Stimulated activated naive CD8-positive, alpha-beta T cell treated with anti-CD3 and anti-CD28 coated beads, Interleukin-15, amount 100 ng/mL, for 72 hours (primary cell): ENCODE data around the gene KLF6.
"Not testable (repeated sequence)": the region's sequence is repeated elsewhere in the genome, so short reads cannot be mapped to it uniquely, and the experiment has no call there.

Experiments used
- ATAC-seq: fragments of 150-1000 bp; cut with Tn5 transposase; 2 replicates; pipeline ENCODE4 v1.10.0; 2021; ENCODE audit warnings: mild to moderate bottlenecking, moderate library complexity
- DNase-seq, 2 donors: peaks; one replicate each; pipeline ENCODE4 v3.0.0; 2021 to 2022
- H3K27ac Mint-ChIP-seq, 2 donors: one replicate each; pipeline ENCODE4 v1.8.0; 2022; ENCODE audit warnings: mild to moderate bottlenecking in 2 of 2, mixed read lengths in 2 of 2, moderate library complexity in 2 of 2
- H3K27me3 Mint-ChIP-seq: one replicate; pipeline ENCODE4 v1.8.0; 2022; ENCODE audit warnings: mixed read lengths
- H3K4me1 Mint-ChIP-seq: one replicate; pipeline ENCODE4 v1.8.0; 2022; ENCODE audit warnings: mild to moderate bottlenecking, mixed read lengths
- H3K4me3 Mint-ChIP-seq, 2 donors: one replicate each; pipeline ENCODE4 v1.8.0; 2022; ENCODE audit warnings: mild to moderate bottlenecking in 2 of 2, mixed read lengths in 2 of 2, moderate library complexity in 1 of 2
- H3K9me3 Mint-ChIP-seq, 2 donors: one replicate each; pipeline ENCODE4 v1.8.0; 2022; ENCODE audit warnings: mixed read lengths in 2 of 2

KLF6 gene

GRCh38 chr10:3748484-3748883 is 36.5 kb downstream of the KLF6 start:
- Mint-ChIP-seq H3K27me3 (peaks cover 13% of the 10 kb centered on the region), H3K4me1 (no peaks in the 10 kb centered on the region), H3K4me3 (no peak overlapping the region), H3K27ac (no peak overlapping the region), H3K9me3 (no peaks in the 10 kb centered on the region)
- DNase-seq (no peak), ATAC-seq (no peak)

- H3K9me3 Mint-ChIP-seq, result no peaks in the 10 kb centered on the region
- no peaks in the 10 kb centered on the region for H3K4me1 Mint-ChIP-seq
- peaks cover 13% of the 10 kb centered on the region for H3K27me3 Mint-ChIP-seq
- DNase-seq (no peak), ATAC-seq (no peak)
- H3K4me3 Mint-ChIP-seq, result no peak overlapping the region
- H3K27ac Mint-ChIP-seq, result no peak overlapping the region
Measured at GRCh38 chr10:3747984-3748383, 37.0 kb downstream of the KLF6 start.

DNA sequence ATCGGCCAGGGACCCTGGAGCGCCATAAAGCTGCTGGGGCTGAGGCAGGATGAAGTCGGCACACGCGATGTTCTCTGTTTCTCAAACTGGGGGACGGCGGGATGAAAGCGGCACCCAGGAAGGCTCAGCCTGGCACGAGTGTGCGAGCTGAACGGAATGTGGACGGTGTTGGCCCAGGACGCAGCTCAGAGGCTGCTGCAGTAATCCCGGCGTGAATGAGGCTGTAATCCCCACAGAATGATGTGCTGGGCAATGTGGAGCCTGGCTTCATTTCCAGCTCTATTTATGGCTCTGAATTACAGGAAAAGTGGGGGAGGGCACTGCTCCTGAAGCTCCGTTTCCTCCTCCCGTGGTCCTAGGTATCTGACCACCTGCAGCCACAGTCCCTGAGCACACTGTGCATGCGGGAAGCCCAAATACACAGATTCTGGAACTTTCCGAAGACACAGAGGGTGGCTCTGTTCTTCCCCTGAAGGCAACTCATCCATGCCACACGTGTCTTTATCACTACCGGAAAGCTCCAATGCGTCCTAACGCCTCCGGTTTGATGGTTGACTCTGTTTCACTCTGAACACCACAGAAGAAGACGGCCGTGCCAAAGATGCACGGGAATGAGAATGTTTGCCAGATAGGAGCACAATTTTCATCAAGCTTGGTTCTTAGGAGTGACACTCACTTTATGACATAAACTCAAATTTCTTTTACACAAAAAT is 37.6 kb downstream of the KLF6 start:
- ATAC-seq (no peak), DNase-seq (no peak)
- Mint-ChIP-seq H3K9me3 (no peaks in the 10 kb centered on the region), H3K27me3 (peaks cover 13% of the 10 kb centered on the region), H3K4me1 (no peaks in the 10 kb centered on the region), H3K4me3 (no peak overlapping the region), H3K27ac (no peak overlapping the region)

DNA sequence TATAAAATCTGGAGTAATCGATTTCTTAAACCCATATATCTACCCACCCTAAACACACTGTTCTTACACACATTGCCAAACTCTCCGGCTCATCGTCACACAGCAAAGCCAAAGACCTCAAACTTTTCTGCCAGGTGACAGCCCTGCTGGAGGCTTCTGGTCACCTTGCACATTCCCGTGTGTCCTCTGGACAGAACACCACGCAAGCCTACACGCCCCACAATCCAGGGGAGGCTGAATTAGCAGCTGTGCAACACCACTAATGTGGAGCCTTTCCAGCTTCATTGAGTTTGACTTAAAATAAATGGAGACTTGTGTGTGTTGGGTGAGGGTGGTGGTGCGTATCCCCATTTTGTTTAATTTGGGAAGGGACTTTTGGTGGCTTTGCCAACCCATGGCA is 38.4 kb downstream of the KLF6 start:
- no peaks in the 10 kb centered on the region for H3K9me3 Mint-ChIP-seq
- DNase-seq (no peak), ATAC-seq (no peak)
- no peak overlapping the region for H3K4me3 Mint-ChIP-seq
- H3K4me1 Mint-ChIP-seq, result peaks cover 8% of the 10 kb centered on the region
- H3K27me3 Mint-ChIP-seq, result peaks cover 13% of the 10 kb centered on the region
- H3K27ac Mint-ChIP-seq, result no peak overlapping the region

DNA sequence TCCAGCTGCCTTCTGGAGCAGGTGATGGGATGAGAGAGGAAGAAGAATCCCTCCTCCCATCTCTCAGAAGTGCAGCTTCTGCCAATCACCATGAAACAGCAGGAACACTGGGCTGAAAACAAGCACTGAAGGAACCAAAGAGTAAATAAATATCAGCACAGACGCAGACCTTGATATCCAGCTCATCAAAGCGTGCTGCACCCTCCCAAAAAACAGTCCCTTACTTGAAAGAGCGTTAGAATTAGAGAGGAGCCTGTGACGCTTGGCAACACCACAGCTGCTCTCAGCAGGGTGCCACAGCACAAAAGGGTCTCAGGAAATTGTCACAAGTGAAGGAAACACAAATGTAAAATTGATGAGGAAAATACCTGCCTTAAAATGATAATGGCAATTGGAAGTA is 39.5 kb downstream of the KLF6 start:
- Mint-ChIP-seq H3K27me3 (peaks cover 13% of the 10 kb centered on the region), H3K27ac (peak overlapping the region in 1 of 2 donors; percentile 54), H3K9me3 (no peaks in the 10 kb centered on the region), H3K4me3 (no peak overlapping the region), H3K4me1 (peaks cover 17% of the 10 kb centered on the region)
- no peak for ATAC-seq
- no peak for DNase-seq

DNA sequence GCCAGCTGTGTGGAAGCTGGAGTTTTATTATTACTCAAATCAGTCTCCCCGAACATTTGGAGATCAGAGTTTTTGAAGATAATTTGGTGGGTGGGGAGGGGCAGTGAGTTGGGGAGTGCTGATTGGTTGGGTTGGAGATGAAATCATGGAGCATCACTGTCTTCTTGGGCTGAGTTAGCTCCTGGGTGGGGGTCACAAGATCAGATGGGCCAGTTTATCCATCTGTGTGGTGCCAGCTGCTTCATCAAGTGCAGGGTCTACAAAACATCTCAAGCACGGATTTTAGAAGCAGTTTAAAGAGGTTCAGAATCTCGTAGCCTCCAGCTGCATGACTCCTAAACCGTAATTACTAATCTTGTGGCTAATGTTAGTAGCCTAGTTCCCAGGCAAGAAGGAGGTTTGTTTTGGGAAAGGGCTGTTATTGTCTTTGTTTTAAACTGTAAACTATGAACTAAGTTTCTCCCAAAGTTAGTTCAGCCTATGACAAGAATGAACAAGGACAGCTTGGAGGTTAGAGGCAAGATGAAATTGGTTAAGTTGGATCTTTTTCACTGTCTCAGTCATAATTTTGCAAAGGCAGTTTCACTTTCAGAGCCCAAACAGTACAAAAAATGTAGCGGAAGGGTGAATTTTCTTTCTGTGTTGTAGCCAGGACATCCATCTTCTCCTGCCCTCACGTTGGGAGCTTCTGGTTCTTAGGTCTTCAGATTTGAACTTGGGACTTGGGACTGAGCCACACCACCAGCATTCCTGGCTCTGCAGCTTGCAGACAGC is 43.1 kb downstream of the KLF6 start:
- no peaks in the 10 kb centered on the region for H3K9me3 Mint-ChIP-seq
- no peak overlapping the region for H3K4me3 Mint-ChIP-seq
- peaks cover 4% of the 10 kb centered on the region for H3K27me3 Mint-ChIP-seq
- ATAC-seq (no peak), DNase-seq (no peak)
- H3K27ac Mint-ChIP-seq, result peak overlapping the region in 1 of 2 donors; percentile 25
- H3K4me1 Mint-ChIP-seq, result peaks cover 37% of the 10 kb centered on the region

- H3K27ac Mint-ChIP-seq, result peak overlapping the region; percentile 42 to 49
- peak; percentile 94 for ATAC-seq
- H3K27me3 Mint-ChIP-seq, result no peaks in the 10 kb centered on the region
Measured at GRCh38 chr10:3740157-3740871, 44.7 kb downstream of the KLF6 start.

DNA sequence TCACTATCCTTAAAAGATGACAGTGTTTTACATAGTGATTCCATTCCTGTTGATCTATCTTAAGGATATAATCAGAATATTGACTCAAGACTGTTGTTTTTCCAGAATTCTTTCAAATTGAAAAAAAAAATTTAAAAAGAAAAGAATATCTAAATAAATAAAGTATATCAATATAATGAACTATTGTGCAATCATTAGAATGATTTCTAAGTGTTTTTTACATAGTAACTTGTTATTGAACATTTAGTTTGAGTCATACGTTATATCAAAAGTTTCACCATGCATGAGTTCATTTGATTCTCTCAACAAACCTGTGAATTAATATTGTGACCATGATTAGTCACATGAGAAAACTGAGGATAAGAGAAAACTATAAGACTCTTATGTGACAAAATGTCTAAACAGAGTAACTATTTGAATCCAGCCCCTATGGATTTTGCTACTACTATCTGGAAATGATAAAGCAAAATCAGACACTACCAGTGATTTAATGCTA is 46.1 kb downstream of the KLF6 start:
- no peak for ATAC-seq
- DNase-seq, result no peak
- Mint-ChIP-seq H3K4me3 (no peak overlapping the region), H3K9me3 (no peaks in the 10 kb centered on the region), H3K27me3 (no peaks in the 10 kb centered on the region), H3K27ac (no peak overlapping the region), H3K4me1 (peaks cover 42% of the 10 kb centered on the region)

More at GRCh38 chr10:3740157-3740871, 44.7 kb downstream of the KLF6 start:
- Mint-ChIP-seq H3K4me3 (peak overlapping the region in 1 of 2 donors; percentile 3), H3K9me3 (no peaks in the 10 kb centered on the region), H3K4me1 (peaks cover 41% of the 10 kb centered on the region)
- DNase-seq, result no peak

DNA sequence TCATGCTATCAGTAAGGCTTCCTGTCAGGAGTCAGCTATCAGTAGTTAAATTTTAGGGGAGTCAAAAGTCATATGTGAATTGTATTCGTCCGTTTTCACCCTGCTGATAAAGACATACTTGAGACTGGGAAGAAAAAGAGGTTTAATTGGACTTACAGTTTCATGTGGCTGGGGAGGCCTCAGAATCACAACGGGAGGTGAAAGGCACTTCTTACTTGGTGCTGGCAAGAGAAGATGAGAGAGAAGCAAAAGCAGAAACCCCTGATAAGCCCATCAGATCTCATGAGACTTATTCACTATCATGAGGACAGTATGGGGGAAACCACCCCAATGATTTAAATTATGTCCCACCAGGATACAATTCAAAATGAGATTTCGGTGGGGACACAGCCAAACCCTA is 47.1 kb downstream of the KLF6 start:
- ATAC-seq (no peak), DNase-seq (no peak)
- H3K27ac Mint-ChIP-seq, result no peak overlapping the region
- H3K4me3 Mint-ChIP-seq, result no peak overlapping the region
- H3K4me1 Mint-ChIP-seq, result peaks cover 42% of the 10 kb centered on the region
- no peaks in the 10 kb centered on the region for H3K9me3 Mint-ChIP-seq
- no peaks in the 10 kb centered on the region for H3K27me3 Mint-ChIP-seq

DNA sequence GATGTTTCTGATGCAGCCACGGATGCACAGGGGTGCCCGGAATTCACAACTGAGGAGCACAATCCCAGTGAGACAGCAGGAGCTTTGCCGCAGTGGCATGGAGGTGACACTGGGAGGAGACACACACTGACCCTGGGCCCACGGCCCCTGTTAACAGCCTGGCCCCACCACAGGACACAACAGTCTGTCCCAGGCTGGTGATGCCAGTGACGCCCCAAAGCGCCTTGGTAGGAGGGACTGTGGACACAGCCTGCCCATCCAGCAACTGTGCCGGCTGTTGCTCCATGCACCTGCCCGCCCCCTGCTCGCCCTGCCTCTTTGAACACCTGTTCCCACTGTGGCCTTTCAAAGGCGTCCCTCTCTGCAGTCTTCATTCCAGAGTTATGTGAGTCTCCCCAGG is 49.8 kb downstream of the KLF6 start:
- Mint-ChIP-seq H3K27me3 (no peaks in the 10 kb centered on the region), H3K4me3 (no peak overlapping the region), H3K4me1 (peaks cover 22% of the 10 kb centered on the region), H3K27ac (peak overlapping the region in 1 of 2 donors; percentile 83), H3K9me3 (peaks cover 9% of the 10 kb centered on the region in 2 donors)
- ATAC-seq (no peak), DNase-seq (peak in 1 of 2 donors; percentile 20)

DNA sequence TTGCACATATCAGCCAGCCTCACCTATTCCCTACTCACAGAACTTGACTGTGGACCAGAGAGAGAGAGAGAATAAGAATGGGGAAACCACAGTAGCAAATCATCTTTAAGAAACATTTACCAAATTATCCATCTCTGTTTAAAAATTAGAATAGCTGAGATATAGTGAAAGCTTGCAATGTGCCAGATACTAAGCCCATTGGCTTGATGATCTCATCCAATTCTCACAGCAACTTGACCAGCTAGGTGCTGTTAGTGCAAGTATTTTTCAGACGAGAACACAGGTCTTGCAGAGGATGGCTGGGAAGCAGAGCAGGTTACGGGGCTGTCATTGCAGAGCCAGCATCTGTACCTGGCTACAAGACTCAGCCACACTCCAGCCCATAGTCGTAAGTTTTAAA is 50.9 kb downstream of the KLF6 start:
- Mint-ChIP-seq H3K4me3 (no peak overlapping the region), H3K9me3 (peaks cover 9% of the 10 kb centered on the region in 2 donors), H3K27me3 (no peaks in the 10 kb centered on the region), H3K27ac (no peak overlapping the region), H3K4me1 (peaks cover 14% of the 10 kb centered on the region)
- DNase-seq (no peak), ATAC-seq (no peak)

DNA sequence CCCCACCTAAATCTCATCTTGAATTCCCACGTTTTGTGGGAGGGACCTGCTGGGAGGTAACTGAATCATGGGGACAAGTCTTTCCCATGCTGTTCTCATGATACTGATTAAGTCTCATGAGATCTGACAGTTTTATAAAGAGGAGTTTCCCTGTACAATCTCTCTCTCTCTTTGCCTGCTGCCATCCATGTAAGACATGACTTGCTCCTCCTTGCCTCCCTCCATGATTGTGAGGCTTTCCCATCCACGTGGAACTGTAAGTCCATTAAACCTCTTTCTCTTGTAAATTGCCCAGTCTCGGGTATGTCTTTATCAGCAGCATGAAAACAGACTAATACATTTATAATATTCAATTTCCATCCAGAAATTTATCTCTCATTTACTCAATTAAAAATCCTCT is 52.8 kb downstream of the KLF6 start:
- H3K9me3 Mint-ChIP-seq, H3K27ac Mint-ChIP-seq, H3K4me3 Mint-ChIP-seq, H3K27me3 Mint-ChIP-seq, DNase-seq, ATAC-seq, H3K4me1 Mint-ChIP-seq: not testable (repeated sequence)

- peak overlapping the region in 1 of 2 donors; percentile 89 for H3K27ac Mint-ChIP-seq
- H3K4me3 Mint-ChIP-seq, result no peak overlapping the region
- H3K4me1 Mint-ChIP-seq, result no peaks in the 10 kb centered on the region
- no peak for DNase-seq
- peaks cover 6% of the 10 kb centered on the region for H3K27me3 Mint-ChIP-seq
- ATAC-seq, result no peak
- peaks cover 9% of the 10 kb centered on the region in 2 donors for H3K9me3 Mint-ChIP-seq
Measured at GRCh38 chr10:3729397-3729976, 55.5 kb downstream of the KLF6 start.

GRCh38 chr10:3728563-3728962 is 56.4 kb downstream of the KLF6 start:
- DNase-seq (no peak), ATAC-seq (no peak)
- Mint-ChIP-seq H3K27me3 (peaks cover 8% of the 10 kb centered on the region), H3K4me1 (no peaks in the 10 kb centered on the region), H3K9me3 (peaks cover 9% of the 10 kb centered on the region in 2 donors), H3K27ac (no peak overlapping the region), H3K4me3 (no peak overlapping the region)

DNA sequence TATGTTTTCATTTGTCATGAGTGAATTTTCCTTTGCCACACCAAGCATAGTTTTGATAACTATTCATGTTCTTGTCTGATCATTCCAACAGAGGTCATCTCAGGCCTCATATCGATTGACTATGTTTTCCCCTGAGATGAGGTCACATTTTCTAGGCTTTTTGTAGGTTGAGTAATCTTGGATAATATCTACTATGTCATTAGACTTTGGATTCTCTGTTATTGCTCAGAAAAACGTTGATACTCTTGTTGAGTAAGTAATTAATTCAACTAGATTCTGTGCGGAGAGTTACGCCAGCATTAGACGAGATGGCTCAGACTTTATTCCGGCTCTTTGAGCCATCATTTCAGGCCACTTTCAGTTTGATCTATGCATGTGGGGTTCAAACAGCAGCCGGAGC is 57.7 kb downstream of the KLF6 start:
- H3K27me3 Mint-ChIP-seq, result peaks cover 8% of the 10 kb centered on the region
- peaks cover 4 to 5% of the 10 kb centered on the region in 2 donors for H3K9me3 Mint-ChIP-seq
- ATAC-seq (no peak), DNase-seq (no peak)
- H3K27ac Mint-ChIP-seq, result no peak overlapping the region
- H3K4me3 Mint-ChIP-seq, result no peak overlapping the region
- H3K4me1 Mint-ChIP-seq, result no peaks in the 10 kb centered on the region
